HepG2 (cell line): ENCODE data around the gene SPEM2. TPM values are rescaled to one million over a fixed set of nuclear protein-coding genes. Genes with fewer than 3 reads are reported as not detected.

Experiments used
- ATAC-seq: fragments of 200-7000 bp; cut with Tn5 transposase; 3 replicates; pipeline ENCODE4 v1.9.1; 2020; ENCODE audit warnings: mild to moderate bottlenecking, moderate library complexity
- BruUV-seq: library from RNA; stranded (reverse); fragments of 400-500 nt; replicated peaks from 2 replicates; lab custom pipeline; 2021; lab: Mats Ljungman, UMichigan
- CTCF ChIA-PET: fragments of 300-600 bp; formaldehyde crosslinking; extraction: SDS; loops from one replicate; lab custom pipeline; 2021; ENCODE audit warnings: low total read pairs, inconsistent platforms, low intra/inter-chr PET ratio; lab: Yijun Ruan, JAX
- POLR2A ChIA-PET: fragments of 350-600 bp; sonication (Branson Sonifier 250); formaldehyde crosslinking; loops from one replicate; lab custom pipeline; 2020; ENCODE audit warnings: antibody characterized with exemption, inconsistent platforms; lab: Yijun Ruan, JAX
- DNase-seq: peaks from one replicate; pipeline ENCODE4 v3.0.0-alpha.2; 2015; ENCODE audit warnings: low spot score
- FAIRE-seq: peaks from 3 replicates; lab custom pipeline; 2011; peaks lifted over from hg19 to GRCh38; lab: Jason Lieb, UNC
- H2AFZ ChIP-seq: one replicate; pipeline ENCODE4 v1.6.1; 2011; ENCODE audit warnings: low read length, inconsistent platforms
- H3K27ac ChIP-seq: fragments of 300-600 bp; 3 replicates; pipeline ENCODE4 v1.8.0; 2011; ENCODE audit warnings: mixed run types, mild to moderate bottlenecking, mixed read lengths, low read length, inconsistent platforms; ENCODE audit not compliant: insufficient read depth; ENCODE audit errors: extremely low read length
- H3K27me3 ChIP-seq, 2 experiments: fragments of 200-600 bp in 1 of 2; 2 replicates in 1 of 2; 3 replicates in 1 of 2; pipeline versions ENCODE4 v1.6.0 to v1.8.0; 2011; ENCODE audit warnings: low read length in 2 of 2, mild to moderate bottlenecking in 2 of 2, moderate library complexity in 2 of 2, inconsistent platforms in 1 of 2; ENCODE audit not compliant: insufficient read depth in 2 of 2, control insufficient read depth in 1 of 2
- H3K36me3 ChIP-seq, 2 experiments: fragments of 200-600 bp in 1 of 2; replicated peaks in 1 of 2; 2 replicates in 1 of 2; 3 replicates in 1 of 2; pipeline versions ENCODE4 v1.5.1 to v1.8.0; 2011; ENCODE audit warnings: low read length in 2 of 2, inconsistent platforms in 1 of 2; ENCODE audit not compliant: insufficient read depth in 2 of 2, control insufficient read depth in 1 of 2
- H3K4me1 ChIP-seq: 2 replicates; pipeline ENCODE4 v1.5.1; 2012; ENCODE audit warnings: low read length, inconsistent platforms; ENCODE audit not compliant: insufficient read depth
- H3K4me2 ChIP-seq: 2 replicates; pipeline ENCODE4 v1.6.0; 2011; ENCODE audit warnings: low read depth, low read length, inconsistent platforms
- H3K4me3 ChIP-seq, 3 experiments: fragments of 200-600 bp in 1 of 3; sonication (generic), shearing (Covaris generic) in 1 of 3; replicated peaks in 1 of 3; 2 replicates each; pipeline ENCODE4 v1.5.1; 2011 to 2016; ENCODE audit warnings: low read length in 3 of 3, inconsistent platforms in 2 of 3, low read depth in 2 of 3, mild to moderate bottlenecking in 2 of 3, control low read depth in 1 of 3, mixed read lengths in 1 of 3; ENCODE audit not compliant: insufficient read depth in 1 of 3
- H3K79me2 ChIP-seq: one replicate; pipeline ENCODE4 v1.6.1; 2011; ENCODE audit warnings: low read length, inconsistent platforms; ENCODE audit not compliant: insufficient read depth
- H3K9ac ChIP-seq: 2 replicates; pipeline ENCODE4 v1.6.0; 2011; ENCODE audit warnings: mild to moderate bottlenecking, low read depth, low read length, inconsistent platforms; ENCODE audit not compliant: insufficient read depth
- H3K9me3 ChIP-seq: 2 replicates; pipeline ENCODE4 v1.5.1; 2012; ENCODE audit warnings: mild to moderate bottlenecking, low read length
- H4K20me1 ChIP-seq: 2 replicates; pipeline ENCODE4 v1.6.0; 2011; ENCODE audit warnings: inconsistent platforms, mild to moderate bottlenecking, low read length, moderate library complexity; ENCODE audit not compliant: insufficient read depth
- ATRX ChIP-seq: sonication (generic); formaldehyde crosslinking; IDR thresholded peaks from 2 replicates; pipeline ENCODE4 v1.4.0; 2020; ENCODE audit warnings: missing genetic modification reagents, borderline replicate concordance
- CENPX ChIP-seq: sonication (generic); formaldehyde crosslinking; IDR thresholded peaks from 2 replicates; pipeline ENCODE4 v1.9.0; 2021; ENCODE audit warnings: mild to moderate bottlenecking, missing genetic modification reagents, moderate library complexity
- KAT7 ChIP-seq: IDR thresholded peaks from 2 replicates; pipeline ENCODE4 v1.6.1; 2018; ENCODE audit warnings: borderline replicate concordance, missing compliant biosample characterization
- KLF12 ChIP-seq: sonication (generic); formaldehyde crosslinking; IDR thresholded peaks from 2 replicates; pipeline ENCODE4 v1.4.0; 2020; ENCODE audit warnings: missing genetic modification reagents, borderline replicate concordance
- KLF6 ChIP-seq: IDR thresholded peaks from 2 replicates; pipeline ENCODE4 v1.8.0; 2016; ENCODE audit warnings: missing biosample characterization, missing genetic modification reagents
- NCOR1 ChIP-seq: fragments of 200-600 bp; sonication (generic); IDR thresholded peaks from 2 replicates; pipeline ENCODE4 v1.7.0; 2017; ENCODE audit warnings: antibody characterized with exemption, low read length, borderline replicate concordance
- POLR2A ChIP-seq, 2 experiments: IDR thresholded peaks; 2 replicates each; pipeline ENCODE4 v1.6.1; 2011; ENCODE audit warnings: low read depth in 2 of 2, low read length in 2 of 2, mild to moderate bottlenecking in 1 of 2, moderate library complexity in 1 of 2; ENCODE audit not compliant: insufficient read depth in 1 of 2
- REL ChIP-seq: sonication (generic); formaldehyde crosslinking; conservative IDR thresholded peaks from 2 replicates; pipeline ENCODE4 v1.8.0; 2022; ENCODE audit warnings: mild to moderate bottlenecking, missing genetic modification reagents, moderate library complexity
- RFXAP ChIP-seq: sonication (generic); formaldehyde crosslinking; IDR thresholded peaks from 2 replicates; pipeline ENCODE4 v1.4.0; 2020; ENCODE audit warnings: missing genetic modification reagents, borderline replicate concordance
- SNRNP70 ChIP-seq: fragments of 200-400 bp; formaldehyde crosslinking; IDR thresholded peaks from 2 replicates; pipeline ENCODE4 v1.6.1; 2017; ENCODE audit warnings: mild to moderate bottlenecking, low read depth, low read length, moderate library complexity
- ZNF234 ChIP-seq: sonication (generic); formaldehyde crosslinking; conservative IDR thresholded peaks from 2 replicates; pipeline ENCODE4 v1.5.1; 2020; ENCODE audit warnings: mild to moderate bottlenecking, missing genetic modification reagents
- ZNF552 ChIP-seq: sonication (generic); formaldehyde crosslinking; IDR thresholded peaks from 2 replicates; pipeline ENCODE4 v1.9.0; 2022; ENCODE audit warnings: missing genetic modification reagents, mild to moderate bottlenecking, borderline replicate concordance
- ZNF615 ChIP-seq: sonication (generic); formaldehyde crosslinking; IDR thresholded peaks from 2 replicates; pipeline ENCODE4 v1.5.0; 2020; ENCODE audit warnings: mild to moderate bottlenecking, missing genetic modification reagents, borderline replicate concordance
- ZNF652 ChIP-seq: IDR thresholded peaks from 2 replicates; pipeline ENCODE4 v1.6.1; 2016; ENCODE audit warnings: low read depth, borderline replicate concordance
- ZNF7 ChIP-seq: IDR thresholded peaks from 2 replicates; pipeline ENCODE4 v1.6.1; 2016; ENCODE audit warnings: missing biosample characterization, missing genetic modification reagents
- WGBS: methylation state at CpG from one replicate; pipeline ENCODE4 v1.1.6; 2017; ENCODE audit warnings: low lambda C conversion rate; 5-methylcytosine and 5-hydroxymethylcytosine counted together
- in situ Hi-C: cut with HindIII; loops from 2 replicates; pipeline ENCODE4 v1.10.0; 2017; ENCODE audit warnings: low pct_unique_long_range_greater_than_20kb; ENCODE audit not compliant: extremely low pct_ligation_motif_present
- intact Hi-C: fragments of 100-400 bp; cut with micrococcal nuclease; formaldehyde crosslinking; loops from one replicate; pipeline ENCODE4 v1.10.0; 2022; ENCODE audit not compliant: unreplicated experiment
- polyA plus RNA-seq, 8 experiments: library from polyadenylated mRNA; depleted of rRNA in 3 of 8; stranded (reverse) in 7 of 8; unstranded in 1 of 8; fragments of >200 nt; fragmentation: Illumina TruSeq in 4 of 8; extraction: Trizol in 4 of 8; gene quantifications; 2 replicates each; pipeline versions ENCODE4 v1.2.1 to v1.2.3, GENCODE V29; 2011 to 2016; ENCODE audit warnings: low read depth in 4 of 8, missing spikeins in 1 of 8, mixed read lengths in 1 of 8; ENCODE audit not compliant: insufficient read depth in 1 of 8
- total RNA-seq, 5 experiments: library from RNA; depleted of rRNA; stranded (reverse); fragments of >200 nt; fragmentation: Illumina TruSeq; extraction: Trizol; gene quantifications; 2 replicates each; pipeline ENCODE4 v1.2.3, GENCODE V29; 2016; ENCODE audit warnings: low read depth in 1 of 5
- TF ChIP-seq, protein P1 (sequence below): sonication (generic); formaldehyde crosslinking; IDR thresholded peaks from 2 replicates; pipeline ENCODE4 v1.8.1; 2023; ENCODE audit warnings: mild to moderate bottlenecking, missing genetic modification reagents
- TF ChIP-seq, protein P2 (sequence below): sonication (generic); formaldehyde crosslinking; IDR thresholded peaks from 2 replicates; pipeline ENCODE4 v1.4.0; 2020; ENCODE audit warnings: missing genetic modification reagents, borderline replicate concordance
- TF ChIP-seq, protein P3 (sequence below), 2 experiments: fragments of 450-650 bp in 1 of 2; sonication (generic) in 1 of 2; formaldehyde crosslinking; IDR thresholded peaks; 2 replicates each; pipeline versions ENCODE4 v1.5.0 to v1.8.0; 2020 to 2022; ENCODE audit warnings: mild to moderate bottlenecking in 1 of 2, missing genetic modification reagents in 1 of 2

The SPEM2 gene
- total and polyA plus RNA-seq, 2 of the 13 experiments (the other 11 are each of a cell fraction or from before 2014, with no cell fraction given): not detected

DNA sequence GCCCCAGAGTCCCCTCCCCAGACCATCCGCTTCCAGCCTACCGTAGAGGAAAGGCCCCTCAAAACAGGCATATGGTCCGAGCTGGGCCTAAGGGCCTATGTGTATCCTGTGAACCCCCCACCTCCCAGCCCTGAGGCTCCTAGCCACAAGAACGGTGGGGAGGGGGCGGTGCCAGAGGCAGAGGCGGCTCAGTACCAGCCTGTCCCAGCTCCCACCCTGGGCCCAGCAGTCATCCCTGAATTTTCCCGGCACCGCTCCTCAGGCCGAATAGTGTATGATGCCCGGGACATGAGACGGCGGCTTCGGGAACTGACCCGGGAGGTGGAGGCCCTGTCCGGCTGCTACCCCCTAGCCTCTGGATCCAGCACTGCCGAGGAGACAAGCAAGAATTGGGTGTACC is 4.2 kb upstream of the SPEM2 start (continued):
- TF ChIP-seq POLR2A (IDR thresholded peaks at IDR 0.05; ENCODE audit: insufficient read depth in 1 of 2, low read depth in 2 of 2, low read length in 2 of 2): no peak
- TF ChIP-seq, all 625 proteins: peak for 0

DNA sequence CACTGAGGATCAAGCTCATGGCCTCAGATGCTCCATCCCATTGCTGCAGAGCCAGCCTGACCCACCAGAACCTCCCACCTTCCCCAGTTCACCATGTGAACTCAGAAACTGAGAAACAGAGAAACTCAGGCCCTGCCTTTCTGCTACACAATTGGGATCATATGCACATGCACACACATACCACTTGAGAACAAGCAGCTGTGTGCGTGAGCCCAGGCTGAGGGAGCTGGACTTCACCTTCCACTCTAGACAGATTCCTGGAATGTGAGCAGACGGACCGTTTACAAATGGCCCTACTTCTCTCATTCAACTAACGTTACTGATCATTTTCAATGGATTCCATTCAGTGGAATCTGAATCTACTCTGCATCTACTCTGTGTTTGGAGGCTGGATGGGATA is 1.7 kb upstream of the SPEM2 start:
- H4K20me1 ChIP-seq: no peaks in the 10 kb centered on the region
- no peak overlapping the region for H3K4me3 ChIP-seq
- BruUV-seq: no TSS peak
- no peaks in the 10 kb centered on the region for H3K36me3 ChIP-seq
- H3K79me2 ChIP-seq: no peaks in the 10 kb centered on the region
- FAIRE-seq (no peak), ATAC-seq (no peak), DNase-seq (no peak)
- WGBS: 15% methylated on average over 4 of the region's 4 CpGs
- intact Hi-C loops: no loop called here
- in situ Hi-C loops: no loop called here
- no peak overlapping the region for H3K4me2 ChIP-seq
- H3K9me3 ChIP-seq: no peaks in the 10 kb centered on the region
- no peak overlapping the region for H2AFZ ChIP-seq
- CTCF ChIA-PET: no interaction called here
- H3K27me3 ChIP-seq: peaks cover 2 to 9% of the 10 kb centered on the region in 2 experiments; a peak in 3 of 5 replicates
- no peak overlapping the region for H3K27ac ChIP-seq
- H3K4me1 ChIP-seq: peaks cover 21% of the 10 kb centered on the region
- POLR2A ChIA-PET: interaction anchor here (0.6 to 0.9 kb wide), 2 partner anchors 43 to 111 kb away, joined by 3 read pairs; no protein-coding TSS in a partner anchor
- no peak overlapping the region for H3K9ac ChIP-seq
- TF ChIP-seq, protein P1, sequence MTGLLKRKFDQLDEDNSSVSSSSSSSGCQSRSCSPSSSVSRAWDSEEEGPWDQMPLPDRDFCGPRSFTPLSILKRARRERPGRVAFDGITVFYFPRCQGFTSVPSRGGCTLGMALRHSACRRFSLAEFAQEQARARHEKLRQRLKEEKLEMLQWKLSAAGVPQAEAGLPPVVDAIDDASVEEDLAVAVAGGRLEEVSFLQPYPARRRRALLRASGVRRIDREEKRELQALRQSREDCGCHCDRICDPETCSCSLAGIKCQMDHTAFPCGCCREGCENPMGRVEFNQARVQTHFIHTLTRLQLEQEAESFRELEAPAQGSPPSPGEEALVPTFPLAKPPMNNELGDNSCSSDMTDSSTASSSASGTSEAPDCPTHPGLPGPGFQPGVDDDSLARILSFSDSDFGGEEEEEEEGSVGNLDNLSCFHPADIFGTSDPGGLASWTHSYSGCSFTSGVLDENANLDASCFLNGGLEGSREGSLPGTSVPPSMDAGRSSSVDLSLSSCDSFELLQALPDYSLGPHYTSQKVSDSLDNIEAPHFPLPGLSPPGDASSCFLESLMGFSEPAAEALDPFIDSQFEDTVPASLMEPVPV (CRISPR knock-in tag): no peak
- no peak for TF ChIP-seq RFXAP (CRISPR knock-in tag)
- no peak for TF ChIP-seq ZNF234 (CRISPR knock-in tag)
- no peak for TF ChIP-seq CENPX (CRISPR knock-in tag)
- no peak for TF ChIP-seq NCOR1
- TF ChIP-seq ZNF652 (CRISPR knock-in tag): no peak
- no peak for TF ChIP-seq ZNF552
- TF ChIP-seq KAT7 (CRISPR knock-in tag): no peak
- no peak for TF ChIP-seq ATRX (CRISPR knock-in tag)
- no peak for TF ChIP-seq ZNF615
- TF ChIP-seq, protein P2, sequence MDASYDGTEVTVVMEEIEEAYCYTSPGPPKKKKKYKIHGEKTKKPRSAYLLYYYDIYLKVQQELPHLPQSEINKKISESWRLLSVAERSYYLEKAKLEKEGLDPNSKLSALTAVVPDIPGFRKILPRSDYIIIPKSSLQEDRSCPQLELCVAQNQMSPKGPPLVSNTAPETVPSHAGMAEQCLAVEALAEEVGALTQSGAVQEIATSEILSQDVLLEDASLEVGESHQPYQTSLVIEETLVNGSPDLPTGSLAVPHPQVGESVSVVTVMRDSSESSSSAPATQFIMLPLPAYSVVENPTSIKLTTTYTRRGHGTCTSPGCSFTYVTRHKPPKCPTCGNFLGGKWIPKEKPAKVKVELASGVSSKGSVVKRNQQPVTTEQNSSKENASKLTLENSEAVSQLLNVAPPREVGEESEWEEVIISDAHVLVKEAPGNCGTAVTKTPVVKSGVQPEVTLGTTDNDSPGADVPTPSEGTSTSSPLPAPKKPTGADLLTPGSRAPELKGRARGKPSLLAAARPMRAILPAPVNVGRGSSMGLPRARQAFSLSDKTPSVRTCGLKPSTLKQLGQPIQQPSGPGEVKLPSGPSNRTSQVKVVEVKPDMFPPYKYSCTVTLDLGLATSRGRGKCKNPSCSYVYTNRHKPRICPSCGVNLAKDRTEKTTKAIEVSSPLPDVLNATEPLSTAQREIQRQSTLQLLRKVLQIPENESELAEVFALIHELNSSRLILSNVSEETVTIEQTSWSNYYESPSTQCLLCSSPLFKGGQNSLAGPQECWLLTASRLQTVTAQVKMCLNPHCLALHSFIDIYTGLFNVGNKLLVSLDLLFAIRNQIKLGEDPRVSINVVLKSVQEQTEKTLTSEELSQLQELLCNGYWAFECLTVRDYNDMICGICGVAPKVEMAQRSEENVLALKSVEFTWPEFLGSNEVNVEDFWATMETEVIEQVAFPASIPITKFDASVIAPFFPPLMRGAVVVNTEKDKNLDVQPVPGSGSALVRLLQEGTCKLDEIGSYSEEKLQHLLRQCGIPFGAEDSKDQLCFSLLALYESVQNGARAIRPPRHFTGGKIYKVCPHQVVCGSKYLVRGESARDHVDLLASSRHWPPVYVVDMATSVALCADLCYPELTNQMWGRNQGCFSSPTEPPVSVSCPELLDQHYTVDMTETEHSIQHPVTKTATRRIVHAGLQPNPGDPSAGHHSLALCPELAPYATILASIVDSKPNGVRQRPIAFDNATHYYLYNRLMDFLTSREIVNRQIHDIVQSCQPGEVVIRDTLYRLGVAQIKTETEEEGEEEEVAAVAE (CRISPR knock-in tag): no peak
- TF ChIP-seq SNRNP70: no peak
- no peak for TF ChIP-seq KLF12 (CRISPR knock-in tag)
- TF ChIP-seq KLF6: no peak
- TF ChIP-seq, protein P3, sequence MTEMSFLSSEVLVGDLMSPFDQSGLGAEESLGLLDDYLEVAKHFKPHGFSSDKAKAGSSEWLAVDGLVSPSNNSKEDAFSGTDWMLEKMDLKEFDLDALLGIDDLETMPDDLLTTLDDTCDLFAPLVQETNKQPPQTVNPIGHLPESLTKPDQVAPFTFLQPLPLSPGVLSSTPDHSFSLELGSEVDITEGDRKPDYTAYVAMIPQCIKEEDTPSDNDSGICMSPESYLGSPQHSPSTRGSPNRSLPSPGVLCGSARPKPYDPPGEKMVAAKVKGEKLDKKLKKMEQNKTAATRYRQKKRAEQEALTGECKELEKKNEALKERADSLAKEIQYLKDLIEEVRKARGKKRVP (CRISPR knock-in tag; IDR thresholded peaks at IDR 0.05): no peak
- TF ChIP-seq REL (CRISPR knock-in tag): no peak
- no peak for TF ChIP-seq ZNF7 (CRISPR knock-in tag)
